Measurements from ENCODE around the gene SSTR4. TPM values are rescaled to one million over a fixed set of nuclear protein-coding genes. Genes with fewer than 3 reads are reported as not detected.

The SSTR4 gene
- total RNA-seq, 4 donors from 2014 or later: not detected

DNA sequence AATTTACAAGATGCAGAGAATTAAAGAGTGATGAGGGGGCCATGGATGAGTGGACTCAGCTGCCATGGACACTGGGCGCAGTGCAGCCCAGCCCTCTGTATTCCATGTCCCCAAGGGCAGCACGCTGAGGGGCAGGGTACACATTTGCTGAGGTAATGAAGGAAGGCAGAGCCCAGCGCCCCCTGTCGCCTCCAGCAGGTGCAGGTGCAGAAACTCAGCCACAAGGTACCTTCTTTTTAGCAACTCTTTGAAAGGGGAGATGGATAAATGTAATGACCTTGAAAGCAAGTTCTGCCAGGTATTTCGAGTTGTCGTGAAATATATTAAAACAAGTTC lies 43.9 kb downstream of the SSTR4 start:
- TF ChIP-seq, protein P1, sequence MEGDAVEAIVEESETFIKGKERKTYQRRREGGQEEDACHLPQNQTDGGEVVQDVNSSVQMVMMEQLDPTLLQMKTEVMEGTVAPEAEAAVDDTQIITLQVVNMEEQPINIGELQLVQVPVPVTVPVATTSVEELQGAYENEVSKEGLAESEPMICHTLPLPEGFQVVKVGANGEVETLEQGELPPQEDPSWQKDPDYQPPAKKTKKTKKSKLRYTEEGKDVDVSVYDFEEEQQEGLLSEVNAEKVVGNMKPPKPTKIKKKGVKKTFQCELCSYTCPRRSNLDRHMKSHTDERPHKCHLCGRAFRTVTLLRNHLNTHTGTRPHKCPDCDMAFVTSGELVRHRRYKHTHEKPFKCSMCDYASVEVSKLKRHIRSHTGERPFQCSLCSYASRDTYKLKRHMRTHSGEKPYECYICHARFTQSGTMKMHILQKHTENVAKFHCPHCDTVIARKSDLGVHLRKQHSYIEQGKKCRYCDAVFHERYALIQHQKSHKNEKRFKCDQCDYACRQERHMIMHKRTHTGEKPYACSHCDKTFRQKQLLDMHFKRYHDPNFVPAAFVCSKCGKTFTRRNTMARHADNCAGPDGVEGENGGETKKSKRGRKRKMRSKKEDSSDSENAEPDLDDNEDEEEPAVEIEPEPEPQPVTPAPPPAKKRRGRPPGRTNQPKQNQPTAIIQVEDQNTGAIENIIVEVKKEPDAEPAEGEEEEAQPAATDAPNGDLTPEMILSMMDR (IDR thresholded peaks at IDR 0.05; ENCODE audit: low read depth): no peak

DNA sequence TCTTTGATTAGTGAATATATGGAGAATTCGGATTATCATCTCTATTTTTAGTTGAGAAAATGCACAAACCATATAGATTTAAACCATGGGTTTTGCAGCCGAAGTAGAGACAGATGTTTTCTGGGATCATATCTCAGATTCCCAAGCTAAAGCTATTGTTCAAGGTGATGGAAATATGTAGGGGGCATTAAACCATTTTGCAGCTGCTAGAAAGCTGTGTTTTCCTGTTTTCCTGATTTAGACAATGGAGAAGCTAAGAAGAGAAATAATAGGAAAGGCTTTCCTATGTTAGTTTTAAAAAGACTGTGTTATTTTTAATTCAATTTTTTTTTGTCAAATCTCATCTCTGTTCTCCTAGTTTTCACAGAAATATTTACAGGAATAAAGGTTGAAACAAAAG lies 44.8 kb downstream of the SSTR4 start:
- TF ChIP-seq, protein P1 (IDR thresholded peaks at IDR 0.05; ENCODE audit: low read depth): no peak

DNA sequence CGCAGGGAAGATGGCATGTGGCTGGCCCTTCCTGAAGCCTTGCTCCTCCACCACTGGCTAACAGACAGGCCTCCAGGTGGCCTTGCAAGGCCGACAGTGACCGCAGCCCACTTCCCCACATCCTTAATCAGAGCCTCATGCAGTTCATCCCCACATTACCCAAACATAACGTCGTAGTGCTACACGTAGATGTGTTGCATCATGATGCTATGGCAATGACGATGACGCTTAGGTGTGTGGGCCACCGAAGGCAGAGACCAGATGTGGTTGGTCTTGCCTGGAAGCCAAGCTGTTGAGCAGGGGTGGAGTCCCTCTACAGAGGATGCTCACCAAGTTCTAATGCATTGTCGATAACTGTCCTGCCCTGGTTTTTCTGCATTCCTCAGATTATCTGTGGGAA lies 45.4 kb downstream of the SSTR4 start:
- TF ChIP-seq, protein P1 (IDR thresholded peaks at IDR 0.05; ENCODE audit: low read depth): no peak

DNA sequence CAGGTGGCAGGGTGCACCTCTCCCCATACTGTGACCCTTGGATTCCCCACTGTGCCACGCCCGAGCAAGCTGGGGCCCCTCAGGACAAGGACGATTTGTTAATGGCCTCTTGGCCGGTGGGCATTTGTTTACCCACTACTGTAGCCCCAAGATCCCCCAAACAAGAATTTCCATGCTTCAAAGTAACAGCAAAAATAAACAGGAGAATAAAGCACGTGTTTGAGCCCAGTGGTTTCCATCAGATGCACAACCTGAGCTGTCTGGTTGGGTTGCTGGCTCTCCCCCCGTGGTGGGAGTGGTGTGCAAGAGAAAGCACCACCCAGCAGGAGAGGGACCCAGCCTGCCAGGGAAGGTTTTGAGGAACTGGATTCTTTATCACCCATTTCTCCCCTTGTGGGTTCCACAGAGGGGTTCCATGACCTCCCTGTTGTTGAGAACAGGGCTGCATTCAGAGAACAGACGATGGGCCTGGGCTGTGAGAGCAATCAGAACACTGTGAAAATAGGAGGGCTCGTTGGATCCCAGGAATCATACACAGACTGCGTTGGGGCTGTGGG lies 46.2 kb downstream of the SSTR4 start:
- TF ChIP-seq, protein P1 (IDR thresholded peaks at IDR 0.05; ENCODE audit: low read depth): no peak

DNA sequence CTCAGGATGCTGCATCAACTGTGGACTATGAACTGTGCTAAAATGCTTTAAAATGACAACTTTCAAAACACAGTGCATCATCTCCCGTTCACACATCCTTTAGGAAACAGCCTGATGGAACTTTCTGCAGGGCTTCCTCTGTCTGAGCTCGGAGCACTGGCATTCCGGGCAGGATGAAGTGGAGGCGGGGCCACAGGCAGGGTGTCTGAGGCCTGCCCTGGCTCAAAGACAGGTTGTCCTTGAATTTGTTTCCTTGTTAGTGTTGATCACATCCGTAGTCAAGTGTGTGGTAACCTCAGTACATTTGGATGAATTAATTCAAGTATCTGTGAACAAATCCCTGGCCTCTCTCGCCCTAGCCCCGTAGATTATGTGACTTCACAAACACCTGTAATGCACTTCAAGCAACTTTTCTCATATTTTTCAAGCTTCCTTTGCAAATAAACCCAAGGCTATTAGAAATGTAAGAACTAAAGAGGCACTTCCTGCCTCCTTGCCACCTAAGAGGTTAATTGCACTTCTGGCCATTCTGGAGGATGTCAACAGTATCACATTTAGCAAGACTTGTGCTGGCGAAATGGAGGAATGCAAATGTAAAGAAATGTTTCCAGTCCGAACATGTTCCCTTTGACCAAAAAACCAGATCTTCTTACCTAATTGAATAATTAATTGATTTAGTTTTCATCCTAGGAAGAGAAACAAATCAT lies 47.9 kb downstream of the SSTR4 start:
- TF ChIP-seq, protein P1 (IDR thresholded peaks at IDR 0.05; ENCODE audit: low read depth): no peak

DNA sequence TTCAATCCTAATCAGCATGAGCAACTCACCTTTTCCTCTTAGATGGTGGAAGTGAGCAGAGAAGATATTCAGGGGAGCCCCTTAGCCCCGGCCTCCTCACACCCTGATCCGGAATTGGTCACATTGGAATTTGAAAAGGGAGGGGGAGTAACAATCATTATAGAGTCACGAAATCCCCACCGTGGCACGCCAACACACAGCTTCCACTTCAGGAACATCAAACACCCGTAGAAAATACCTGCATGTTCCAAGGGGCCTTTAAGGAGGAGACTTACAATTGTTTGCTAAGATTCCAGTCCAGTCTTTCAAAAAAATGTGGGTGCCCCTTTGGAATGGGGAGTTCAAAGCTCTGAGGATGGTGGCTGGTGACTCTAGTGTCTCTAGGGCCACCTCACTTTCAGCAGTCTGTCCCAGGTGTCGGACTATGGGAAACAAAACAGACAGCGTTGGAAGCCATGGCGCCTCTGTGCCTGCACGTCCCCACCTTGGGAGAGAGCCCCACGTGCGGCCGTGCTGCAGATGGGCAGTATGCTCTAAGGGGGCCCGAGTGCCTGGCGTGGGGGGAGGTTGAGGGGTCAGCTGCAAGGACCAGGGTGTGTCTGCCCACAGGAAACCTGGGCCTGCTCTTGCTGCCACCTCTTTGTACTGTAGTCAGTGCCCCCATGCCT lies 48.6 kb downstream of the SSTR4 start:
- TF ChIP-seq, protein P1 (IDR thresholded peaks at IDR 0.05; ENCODE audit: low read depth): no peak

DNA sequence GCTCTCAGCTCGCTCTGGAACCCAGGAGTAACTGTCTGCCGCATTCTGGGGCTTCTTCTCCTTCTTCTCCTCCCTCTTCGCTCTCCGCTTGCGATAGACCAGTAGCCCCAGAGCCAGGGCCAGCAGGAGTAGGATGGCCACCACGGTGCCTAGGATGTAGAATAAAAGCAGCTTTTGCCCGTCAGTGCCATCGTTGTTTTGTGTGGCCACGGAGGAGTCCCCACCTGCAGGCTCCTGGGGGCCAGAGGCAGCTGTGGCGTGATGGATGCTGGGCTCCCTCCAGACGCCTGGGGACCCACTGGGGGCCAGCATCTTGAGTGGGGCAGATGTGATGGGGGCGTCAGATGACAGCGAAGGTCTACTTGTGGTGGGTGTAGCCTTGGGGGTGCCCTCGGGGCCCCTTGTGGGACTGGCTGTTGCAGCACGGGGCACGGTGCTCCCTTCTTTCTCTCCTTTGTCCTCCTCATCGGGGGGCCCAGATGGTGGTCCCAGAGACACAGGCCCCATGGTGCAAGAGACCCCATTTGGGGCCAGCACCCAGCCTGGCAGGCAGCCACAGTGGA lies 49.3 kb downstream of the SSTR4 start:
- TF ChIP-seq, protein P1 (IDR thresholded peaks at IDR 0.05; ENCODE audit: low read depth): no peak

Measured in subcutaneous adipose tissue (tissue), 4 donors.